T-helper 1 cell treated with Interleukin-12 subunit alpha and Interleukin-12 subunit beta and Interleukin-4 antibody, amounts not matched to agents 30 ng/mL and 1 ng/mL, for 36 hours (primary cell): Measurements from ENCODE around the gene MROH2A. TPM values are rescaled to one million over a fixed set of nuclear protein-coding genes. Genes with fewer than 3 reads are reported as not detected.

Experiments used
- intact Hi-C: fragments of 100-400 bp; cut with micrococcal nuclease; formaldehyde crosslinking; loops from one replicate; pipeline ENCODE4 v1.15.1; 2024
- total RNA-seq: library from RNA; stranded (reverse); gene quantifications from 2 replicates; pipeline ENCODE4 v1.2.3, GENCODE V29; 2022

The MROH2A gene
- total RNA-seq, 1 donor from 2014 or later: not detected

GRCh38 chr2:233764761-233765160 is 13.4 kb upstream of the MROH2A start:
- intact Hi-C loops: no loop called here

GRCh38 chr2:233766416-233766815 is 11.7 kb upstream of the MROH2A start:
- intact Hi-C loops: no loop called here

GRCh38 chr2:233768076-233768475 is 10.1 kb upstream of the MROH2A start:
- intact Hi-C loops: no loop called here

GRCh38 chr2:233769260-233769659 is 8.9 kb upstream of the MROH2A start:
- intact Hi-C loops: no loop called here

GRCh38 chr2:233772153-233772552 is 6.0 kb upstream of the MROH2A start:
- intact Hi-C loops: no loop called here

- intact Hi-C loops: no loop called here
Observed at GRCh38 chr2:233772583-233772982, 5.5 kb upstream of the MROH2A start.

- intact Hi-C loops: no loop called here
Observed at GRCh38 chr2:233773854-233774253, 4.3 kb upstream of the MROH2A start.

- intact Hi-C loops: no loop called here
Observed at GRCh38 chr2:233775414-233775813, 2.7 kb upstream of the MROH2A start.

- intact Hi-C loops: no loop called here
Observed at GRCh38 chr2:233779722-233780121, 1.6 kb downstream of the MROH2A start.

- intact Hi-C loops: no loop called here
Observed at GRCh38 chr2:233780771-233781170, 2.6 kb downstream of the MROH2A start.

GRCh38 chr2:233789554-233789953 is 11.4 kb downstream of the MROH2A start:
- intact Hi-C loops: no loop called here

- intact Hi-C loops: loop anchor here (10.0 kb wide), 1 partner anchor 1583 kb away; no protein-coding TSS in a partner anchor
Observed at GRCh38 chr2:233791151-233791882, 13.2 kb downstream of the MROH2A start.

- intact Hi-C loops: loop anchor here (10.0 kb wide), 1 partner anchor 1583 kb away; no protein-coding TSS in a partner anchor
Observed at GRCh38 chr2:233791883-233792329, 13.8 kb downstream of the MROH2A start.

GRCh38 chr2:233792720-233793119 is 14.6 kb downstream of the MROH2A start:
- intact Hi-C loops: loop anchor here (10.0 kb wide), 1 partner anchor 1582 kb away; no protein-coding TSS in a partner anchor

- intact Hi-C loops: loop anchor here (10.0 kb wide), 1 partner anchor 1581 kb away; no protein-coding TSS in a partner anchor
Observed at GRCh38 chr2:233793465-233794127, 15.5 kb downstream of the MROH2A start.

- intact Hi-C loops: loop anchor here (10.0 kb wide), 1 partner anchor 1581 kb away; no protein-coding TSS in a partner anchor
Observed at GRCh38 chr2:233794128-233794658, 16.1 kb downstream of the MROH2A start.

- intact Hi-C loops: loop anchor here (10.0 kb wide), 1 partner anchor 1579 kb away; no protein-coding TSS in a partner anchor
Observed at GRCh38 chr2:233795735-233796171, 17.6 kb downstream of the MROH2A start.

GRCh38 chr2:233796254-233796653 is 18.1 kb downstream of the MROH2A start:
- intact Hi-C loops: loop anchor here (10.0 kb wide), 1 partner anchor 1579 kb away; no protein-coding TSS in a partner anchor

GRCh38 chr2:233798335-233799086 is 20.4 kb downstream of the MROH2A start:
- intact Hi-C loops: loop anchor here (10.0 kb wide), 1 partner anchor 1576 kb away; no protein-coding TSS in a partner anchor

- intact Hi-C loops: loop anchor here (10.0 kb wide), 1 partner anchor 1576 kb away; no protein-coding TSS in a partner anchor
Observed at GRCh38 chr2:233799087-233799665, 21.0 kb downstream of the MROH2A start.

GRCh38 chr2:233799716-233800115 is 21.6 kb downstream of the MROH2A start:
- intact Hi-C loops: loop anchor here (10.0 kb wide), 1 partner anchor 1575 kb away; no protein-coding TSS in a partner anchor
